ENCODE measurements around the gene MPG. TPM values are rescaled to one million over a fixed set of nuclear protein-coding genes. Genes with fewer than 3 reads are reported as not detected.

Gene MPG
- total RNA-seq, 4 donors from 2014 or later = 46.8 to 84.8 (median 61.0) TPM

DNA sequence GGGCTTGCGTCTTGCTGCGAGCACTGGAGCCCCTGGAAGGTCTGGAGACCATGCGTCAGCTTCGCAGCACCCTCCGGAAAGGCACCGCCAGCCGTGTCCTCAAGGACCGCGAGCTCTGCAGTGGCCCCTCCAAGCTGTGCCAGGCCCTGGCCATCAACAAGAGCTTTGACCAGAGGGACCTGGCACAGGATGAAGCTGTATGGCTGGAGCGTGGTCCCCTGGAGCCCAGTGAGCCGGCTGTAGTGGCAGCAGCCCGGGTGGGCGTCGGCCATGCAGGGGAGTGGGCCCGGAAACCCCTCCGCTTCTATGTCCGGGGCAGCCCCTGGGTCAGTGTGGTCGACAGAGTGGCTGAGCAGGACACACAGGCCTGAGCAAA is 7.4 kb downstream of the MPG start:
- 74 to 76% methylated on average over 14 to 18 of the region's 18 CpGs for WGBS, 2 donors

DNA sequence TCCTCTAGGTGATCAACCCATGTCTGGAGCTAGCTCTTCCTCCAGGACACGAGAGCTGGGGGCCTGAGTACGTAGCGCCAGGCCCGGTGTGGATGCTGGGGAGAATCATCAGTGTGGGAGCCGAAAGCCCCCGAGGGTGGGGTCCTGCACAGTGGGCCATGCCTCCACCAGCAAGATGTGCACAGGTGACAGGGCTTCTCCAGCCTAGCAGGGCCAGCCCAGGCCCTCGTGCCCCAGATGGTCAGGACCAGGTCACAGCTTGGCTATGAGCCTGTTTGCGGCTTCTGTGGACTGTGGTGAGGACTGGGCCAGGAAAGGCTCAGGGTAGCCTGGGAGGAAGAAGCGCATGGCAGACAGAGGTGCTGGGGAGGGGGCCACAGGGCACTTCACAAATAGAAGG is 7.8 kb downstream of the MPG start:
- no peak overlapping the region for H3K4me3 ChIP-seq (ENCODE audit: low read depth, poor library complexity, severe bottlenecking)
- WGBS, 2 donors = 77 to 84% methylated on average over 9 of the region's 9 CpGs
- DNase-seq (ENCODE audit: low spot score in 2 of 2) = no peak

More for the DNA sequence above, 7.4 kb downstream of the MPG start:
- intact Hi-C loops (cut with DNase I; ENCODE audit: low total_unique reads) = no loop called here
- H3K4me3 ChIP-seq (ENCODE audit: low read depth, poor library complexity, severe bottlenecking) = no peak overlapping the region
- no peak for DNase-seq (ENCODE audit: low spot score in 2 of 2)
- TF ChIP-seq POLR2A (IDR thresholded peaks at IDR 0.05) = no peak
- TF ChIP-seq, protein P1, sequence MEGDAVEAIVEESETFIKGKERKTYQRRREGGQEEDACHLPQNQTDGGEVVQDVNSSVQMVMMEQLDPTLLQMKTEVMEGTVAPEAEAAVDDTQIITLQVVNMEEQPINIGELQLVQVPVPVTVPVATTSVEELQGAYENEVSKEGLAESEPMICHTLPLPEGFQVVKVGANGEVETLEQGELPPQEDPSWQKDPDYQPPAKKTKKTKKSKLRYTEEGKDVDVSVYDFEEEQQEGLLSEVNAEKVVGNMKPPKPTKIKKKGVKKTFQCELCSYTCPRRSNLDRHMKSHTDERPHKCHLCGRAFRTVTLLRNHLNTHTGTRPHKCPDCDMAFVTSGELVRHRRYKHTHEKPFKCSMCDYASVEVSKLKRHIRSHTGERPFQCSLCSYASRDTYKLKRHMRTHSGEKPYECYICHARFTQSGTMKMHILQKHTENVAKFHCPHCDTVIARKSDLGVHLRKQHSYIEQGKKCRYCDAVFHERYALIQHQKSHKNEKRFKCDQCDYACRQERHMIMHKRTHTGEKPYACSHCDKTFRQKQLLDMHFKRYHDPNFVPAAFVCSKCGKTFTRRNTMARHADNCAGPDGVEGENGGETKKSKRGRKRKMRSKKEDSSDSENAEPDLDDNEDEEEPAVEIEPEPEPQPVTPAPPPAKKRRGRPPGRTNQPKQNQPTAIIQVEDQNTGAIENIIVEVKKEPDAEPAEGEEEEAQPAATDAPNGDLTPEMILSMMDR (IDR thresholded peaks at IDR 0.05) = no peak

DNA sequence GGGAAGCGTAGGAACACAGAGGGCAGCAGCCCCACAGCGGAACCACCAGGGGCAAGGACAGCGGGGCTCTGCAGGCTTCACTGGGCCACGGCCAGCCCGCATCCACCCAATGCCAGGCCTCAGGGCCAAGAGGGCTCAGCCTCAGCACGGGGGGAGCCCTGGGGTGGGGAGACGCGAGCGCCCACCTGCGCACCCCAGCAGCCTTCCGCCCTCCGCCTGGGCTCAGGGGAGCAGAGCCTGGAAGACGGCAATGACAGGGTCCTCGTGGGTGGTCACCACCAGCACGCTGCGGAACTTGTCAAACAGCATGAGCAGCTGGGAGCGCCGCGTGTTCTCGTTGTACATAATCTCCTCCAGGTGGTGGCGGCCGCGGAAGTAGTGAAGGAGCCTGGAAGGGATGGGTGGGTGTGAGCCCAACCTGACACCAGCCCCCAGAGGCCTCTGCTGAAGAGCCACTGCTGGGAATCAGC is 8.5 kb downstream of the MPG start:
- H3K4me3 ChIP-seq (ENCODE audit: low read depth, poor library complexity, severe bottlenecking) = no peak overlapping the region
- DNase-seq (ENCODE audit: low spot score in 2 of 2) = no peak
- intact Hi-C loops (cut with DNase I; ENCODE audit: low total_unique reads) = no loop called here
- WGBS, 2 donors = 81% methylated on average over 19 to 23 of the region's 23 CpGs
- no peak for TF ChIP-seq POLR2A (IDR thresholded peaks at IDR 0.05)
- TF ChIP-seq, protein P1 (IDR thresholded peaks at IDR 0.05) = no peak

More for the DNA sequence above, 7.8 kb downstream of the MPG start:
- TF ChIP-seq, protein P1 (IDR thresholded peaks at IDR 0.05) = no peak
- TF ChIP-seq POLR2A (IDR thresholded peaks at IDR 0.05) = no peak
- intact Hi-C loops (cut with DNase I; ENCODE audit: low total_unique reads) = no loop called here

DNA sequence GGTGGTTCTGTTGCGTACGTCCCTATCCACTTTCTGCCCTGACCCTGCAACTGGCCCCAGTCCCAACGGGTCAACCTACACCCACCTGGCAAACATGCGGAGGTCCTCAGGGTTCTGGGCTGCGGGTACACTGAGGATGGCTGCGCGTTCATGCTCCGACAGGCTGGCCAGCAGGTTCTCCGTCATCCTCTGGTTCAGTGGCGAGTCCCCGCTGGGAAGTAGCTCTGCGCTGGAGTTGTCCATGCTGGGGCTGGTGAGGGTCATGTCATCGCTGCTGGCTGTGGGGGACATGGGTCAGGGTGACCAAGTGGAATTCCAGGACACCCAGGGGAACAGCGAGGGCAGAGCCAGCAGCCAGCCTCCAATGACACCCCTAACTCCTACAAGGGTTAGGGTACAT is 10.6 kb downstream of the MPG start:
- WGBS, 2 donors = 91 to 93% methylated on average over 10 to 14 of the region's 14 CpGs
- intact Hi-C loops (cut with DNase I; ENCODE audit: low total_unique reads) = no loop called here
- TF ChIP-seq, protein P1 (IDR thresholded peaks at IDR 0.05) = no peak
- no peak for TF ChIP-seq POLR2A (IDR thresholded peaks at IDR 0.05)
- no peak overlapping the region for H3K4me3 ChIP-seq (ENCODE audit: low read depth, poor library complexity, severe bottlenecking)
- no peak for DNase-seq (ENCODE audit: low spot score in 2 of 2)

DNA sequence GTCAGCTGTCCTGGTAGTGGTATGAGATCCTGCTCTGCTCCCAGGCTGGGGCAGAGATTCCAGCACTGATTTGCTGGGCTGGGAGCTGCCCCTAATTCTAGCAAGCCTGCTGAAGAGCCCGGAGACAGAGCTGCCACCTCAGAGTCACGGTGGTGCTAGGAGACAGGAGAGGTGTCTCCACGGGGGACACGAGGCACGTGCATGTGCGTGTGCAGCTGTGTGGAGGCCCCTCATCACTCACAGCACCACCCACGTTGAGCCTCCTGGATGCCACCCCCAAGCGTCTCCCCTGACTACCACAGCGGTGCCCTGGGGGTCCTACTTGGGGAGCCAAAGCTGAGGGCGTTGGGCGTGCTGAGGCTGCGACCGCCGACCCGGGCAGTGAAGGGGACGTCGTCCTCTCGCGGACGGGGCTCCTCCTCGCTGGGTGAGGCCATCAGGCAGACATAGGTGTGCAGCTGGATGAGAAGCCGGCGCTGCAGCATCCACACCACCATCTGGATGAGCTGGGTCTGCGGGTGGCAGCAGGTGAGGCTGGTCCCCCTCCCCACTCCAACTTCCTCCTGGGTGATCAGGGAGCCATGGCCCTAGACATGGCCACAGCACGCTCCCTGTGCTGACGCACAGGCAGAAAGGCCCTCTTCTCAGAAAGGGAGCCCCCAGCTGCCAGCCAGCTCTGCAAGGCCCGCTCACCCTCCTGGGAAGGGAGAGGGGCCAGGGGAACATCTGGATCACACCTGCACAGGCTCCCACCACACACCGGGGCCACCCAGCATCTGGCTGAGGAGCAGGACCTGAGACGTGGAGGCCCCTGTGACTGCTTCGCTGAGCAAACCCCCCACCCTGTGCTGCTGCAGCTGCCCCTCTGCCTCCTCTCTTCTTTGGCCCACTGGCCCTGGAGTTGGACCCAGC is 11.6 kb downstream of the MPG start:
- TF ChIP-seq, protein P1 (IDR thresholded peaks at IDR 0.05) = no peak
- TF ChIP-seq POLR2A (IDR thresholded peaks at IDR 0.05) = no peak
- H3K4me3 ChIP-seq (ENCODE audit: low read depth, poor library complexity, severe bottlenecking) = no peak overlapping the region
- DNase-seq (ENCODE audit: low spot score in 2 of 2) = no peak
- intact Hi-C loops (cut with DNase I; ENCODE audit: low total_unique reads) = no loop called here
- 82 to 86% methylated on average over 9 to 30 of the region's 30 CpGs for WGBS, 2 donors

All from lower leg skin (tissue), 4 donors.